ENCODE data around the gene KRT36.
A peak's percentile ranks its signal among the peaks of the same experiment; 100 is the strongest.

Gene KRT36

GRCh38 chr17:41505809-41506767 is 16.4 kb upstream of the KRT36 start:
- Histone ChIP-seq H3K4me1 (peaks cover 7 to 39% (median 17%) of the 10 kb centered on the region in 10 experiments; a peak in 19 of 20 replicates), H4K20me1 (no peaks in the 10 kb centered on the region), H3K9ac (no peak overlapping the region), H3K27ac (no peak overlapping the region), H3K27me3 (no peaks in the 10 kb centered on the region), H3K4me3 (no peak overlapping the region), H3K9me3 (replicated peaks in 1 of 11) (no peaks in the 10 kb centered on the region), H3K4me2 (peak overlapping the region in 4 of 11 experiments; percentile 3 to 34 (median 12); a peak in 4 of 22 replicates), H3K36me3 (no peaks in the 10 kb centered on the region)
- no peak for TF ChIP-seq Cebpa-rat (IDR thresholded peaks at IDR 0.05)

GRCh38 chr17:41505007-41505808 is 15.5 kb upstream of the KRT36 start, which contains the start of gene KRT13:
Gene KRT13 (minus strand): TSS chr17:41505612. CDS start chr17:41505550, 62 bp downstream.
- Histone ChIP-seq H3K9me3 (replicated peaks in 1 of 11) (no peaks in the 10 kb centered on the region), H3K9ac (no peak within 1 kb of the TSS), H3K4me2 (peak within 1 kb of the TSS in 4 of 11 experiments; percentile 3 to 34 (median 12); a peak in 4 of 22 replicates), H4K20me1 (no peaks in the 10 kb centered on the region), H3K4me3 (no peak within 1 kb of the TSS), H3K36me3 (no peaks in the 10 kb centered on the region), H3K27me3 (no peaks in the 10 kb centered on the region), H3K27ac (no peak within 1 kb of the TSS), H3K4me1 (peaks cover 9 to 44% (median 26%) of the 10 kb centered on the region in 10 experiments)
- TF ChIP-seq Cebpa-rat (IDR thresholded peaks at IDR 0.05) = no peak

GRCh38 chr17:41504246-41504977 is 14.7 kb upstream of the KRT36 start:
- Histone ChIP-seq H3K9me3 (replicated peaks in 1 of 11) (no peaks in the 10 kb centered on the region), H4K20me1 (no peaks in the 10 kb centered on the region), H3K9ac (no peak overlapping the region), H3K4me3 (no peak overlapping the region), H3K4me1 (peaks cover 9 to 52% (median 34%) of the 10 kb centered on the region in 10 experiments), H3K27me3 (no peaks in the 10 kb centered on the region), H3K4me2 (no peak overlapping the region), H3K27ac (no peak overlapping the region), H3K36me3 (no peaks in the 10 kb centered on the region)
- no peak for TF ChIP-seq Cebpa-rat (IDR thresholded peaks at IDR 0.05)

- peaks cover 12 to 64% (median 46%) of the 10 kb centered on the region in 10 experiments for H3K4me1 ChIP-seq
- no peak overlapping the region for H3K27ac ChIP-seq
- H3K9ac ChIP-seq = no peak overlapping the region
- H3K27me3 ChIP-seq = no peaks in the 10 kb centered on the region
- H3K36me3 ChIP-seq = no peaks in the 10 kb centered on the region
- no peak for TF ChIP-seq Cebpa-rat (IDR thresholded peaks at IDR 0.05)
- no peaks in the 10 kb centered on the region for H3K9me3 ChIP-seq (replicated peaks in 1 of 11)
- H3K4me3 ChIP-seq = no peak overlapping the region
- no peaks in the 10 kb centered on the region for H4K20me1 ChIP-seq
- H3K4me2 ChIP-seq = no peak overlapping the region
Measured at GRCh38 chr17:41503202-41503601, 13.5 kb upstream of the KRT36 start.

GRCh38 chr17:41500131-41500911 is 10.6 kb upstream of the KRT36 start:
- H3K4me2 ChIP-seq = peak overlapping the region in 9 of 11 experiments; percentile 0 to 88 (median 70); a peak in 14 of 22 replicates
- TF ChIP-seq Cebpa-rat (IDR thresholded peaks at IDR 0.05) = no peak
- peaks cover 29 to 68% (median 52%) of the 10 kb centered on the region in 10 experiments for H3K4me1 ChIP-seq
- peak overlapping the region in 5 of 11 experiments; percentile 23 to 83 (median 44); a peak in 9 of 22 replicates for H3K27ac ChIP-seq
- no peaks in the 10 kb centered on the region for H3K36me3 ChIP-seq
- no peak overlapping the region for H3K4me3 ChIP-seq
- H3K9me3 ChIP-seq (replicated peaks in 1 of 11) = 0 out of 22 replicates have a peak, but pooled peaks cover 0 to 5% (median 0%) of the 10 kb centered on the region in 11 experiments
- H4K20me1 ChIP-seq = no peaks in the 10 kb centered on the region
- no peaks in the 10 kb centered on the region for H3K27me3 ChIP-seq
- H3K9ac ChIP-seq = peak overlapping the region in 2 of 11 experiments; percentile 15 to 33; a peak in 1 of 22 replicates

- H3K4me1 ChIP-seq = peaks cover 29 to 73% (median 52%) of the 10 kb centered on the region in 10 experiments
- H3K36me3 ChIP-seq = no peaks in the 10 kb centered on the region
- no peaks in the 10 kb centered on the region for H4K20me1 ChIP-seq
- H3K27me3 ChIP-seq = no peaks in the 10 kb centered on the region
- H3K4me3 ChIP-seq = no peak overlapping the region
- H3K27ac ChIP-seq = peak overlapping the region in 5 of 11 experiments; percentile 23 to 83 (median 41); a peak in 9 of 22 replicates
- H3K9me3 ChIP-seq (replicated peaks in 1 of 11) = 0 out of 22 replicates have a peak, but pooled peaks cover 0 to 5% (median 0%) of the 10 kb centered on the region in 11 experiments
- TF ChIP-seq Cebpa-rat (IDR thresholded peaks at IDR 0.05) = no peak
- peak overlapping the region in 2 of 11 experiments; percentile 15 to 33; a peak in 2 of 22 replicates for H3K9ac ChIP-seq
- H3K4me2 ChIP-seq = peak overlapping the region in 9 of 11 experiments; percentile 0 to 88 (median 70); a peak in 13 of 22 replicates
Measured at GRCh38 chr17:41499714-41500113, 10.0 kb upstream of the KRT36 start.

- Histone ChIP-seq H3K4me2 (peak overlapping the region in 10 of 11 experiments; percentile 65 to 88 (median 76); a peak in 19 of 22 replicates), H3K27me3 (no peaks in the 10 kb centered on the region), H3K4me1 (peaks cover 29 to 78% (median 55%) of the 10 kb centered on the region in 10 experiments), H3K9ac (peak overlapping the region in 3 of 11 experiments; percentile 21 to 34 (median 28); a peak in 3 of 22 replicates), H3K36me3 (no peaks in the 10 kb centered on the region), H3K27ac (peak overlapping the region in 10 of 11 experiments; percentile 28 to 83 (median 68); a peak in 17 of 22 replicates), H4K20me1 (no peaks in the 10 kb centered on the region), H3K4me3 (peak overlapping the region in 1 of 10 experiments; percentile 12; a peak in 1 of 20 replicates), H3K9me3 (replicated peaks in 1 of 11) (0 out of 22 replicates have a peak, but pooled peaks cover 0 to 5% (median 0%) of the 10 kb centered on the region in 11 experiments)
- TF ChIP-seq Cebpa-rat (IDR thresholded peaks at IDR 0.05) = peak in 5 of 11 experiments; percentile 10 to 55 (median 30); a peak in 4 of 22 replicates
Measured at GRCh38 chr17:41498276-41498675, 8.6 kb upstream of the KRT36 start.
